ENCODE measurements around the gene NFS1.
"Not testable (repeated sequence)": the region's sequence is repeated elsewhere in the genome, so short reads cannot be mapped to it uniquely, and the experiment has no call there.

NFS1 gene

GRCh38 chr20:35720165-35721123 is 21.3 kb upstream of the NFS1 start:
- Histone ChIP-seq H3K4me1 (ENCODE audit: control insufficient read depth in 5 of 5, insufficient read depth in 5 of 5, low read length in 5 of 5) (peaks cover 2 to 14% (median 5%) of the 10 kb centered on the region in 5 donors), H3K9me3 (ENCODE audit: control insufficient read depth in 5 of 5, low read length in 5 of 5) (no peaks in the 10 kb centered on the region), H3K4me3 (ENCODE audit: low read depth in 1 of 5, low read length in 5 of 5) (no peak overlapping the region), H3K27ac (ENCODE audit: low read depth, low read length) (no peak overlapping the region), H3K27me3 (ENCODE audit: control insufficient read depth in 5 of 5, insufficient read depth in 4 of 5, low read length in 5 of 5) (no peaks in the 10 kb centered on the region), H3K36me3 (ENCODE audit: control insufficient read depth in 5 of 5, insufficient read depth in 5 of 5, low read length in 5 of 5) (peaks cover 37 to 98% (median 93%) of the 10 kb centered on the region in 5 donors), H3K9ac (ENCODE audit: low read length in 5 of 5) (no peak overlapping the region)

- Histone ChIP-seq H3K27ac (ENCODE audit: low read depth, low read length) (no peak overlapping the region), H3K27me3 (ENCODE audit: control insufficient read depth in 5 of 5, insufficient read depth in 4 of 5, low read length in 5 of 5) (no peaks in the 10 kb centered on the region), H3K4me3 (ENCODE audit: low read depth in 1 of 5, low read length in 5 of 5) (no peak overlapping the region), H3K4me1 (ENCODE audit: control insufficient read depth in 5 of 5, insufficient read depth in 5 of 5, low read length in 5 of 5) (peaks cover 2 to 14% (median 5%) of the 10 kb centered on the region in 5 donors), H3K9ac (ENCODE audit: low read length in 5 of 5) (no peak overlapping the region), H3K9me3 (ENCODE audit: control insufficient read depth in 5 of 5, low read length in 5 of 5) (no peaks in the 10 kb centered on the region), H3K36me3 (ENCODE audit: control insufficient read depth in 5 of 5, insufficient read depth in 5 of 5, low read length in 5 of 5) (peaks cover 36 to 98% (median 93%) of the 10 kb centered on the region in 5 donors)
These were observed 20.6 kb upstream of the NFS1 start for GRCh38 chr20:35719717-35720116.

GRCh38 chr20:35718972-35719635 is 20.0 kb upstream of the NFS1 start:
- peaks cover 2 to 14% (median 5%) of the 10 kb centered on the region in 5 donors for H3K4me1 ChIP-seq (ENCODE audit: control insufficient read depth in 5 of 5, insufficient read depth in 5 of 5, low read length in 5 of 5)
- H3K4me3 ChIP-seq (ENCODE audit: low read depth in 1 of 5, low read length in 5 of 5), result no peak overlapping the region
- no peak overlapping the region for H3K9ac ChIP-seq (ENCODE audit: low read length in 5 of 5)
- peaks cover 36 to 98% (median 93%) of the 10 kb centered on the region in 5 donors for H3K36me3 ChIP-seq (ENCODE audit: control insufficient read depth in 5 of 5, insufficient read depth in 5 of 5, low read length in 5 of 5)
- no peak overlapping the region for H3K27ac ChIP-seq (ENCODE audit: low read depth, low read length)
- H3K27me3 ChIP-seq (ENCODE audit: control insufficient read depth in 5 of 5, insufficient read depth in 4 of 5, low read length in 5 of 5), result no peaks in the 10 kb centered on the region
- no peaks in the 10 kb centered on the region for H3K9me3 ChIP-seq (ENCODE audit: control insufficient read depth in 5 of 5, low read length in 5 of 5)

- not testable (repeated sequence) for H3K27ac ChIP-seq (ENCODE audit: low read depth, low read length); H3K4me3 ChIP-seq (ENCODE audit: low read depth in 1 of 5, low read length in 5 of 5); H3K27me3 ChIP-seq (ENCODE audit: control insufficient read depth in 5 of 5, insufficient read depth in 4 of 5, low read length in 5 of 5); H3K9ac ChIP-seq (ENCODE audit: low read length in 5 of 5); H3K9me3 ChIP-seq (ENCODE audit: control insufficient read depth in 5 of 5, low read length in 5 of 5)
- Histone ChIP-seq H3K4me1 (ENCODE audit: control insufficient read depth in 5 of 5, insufficient read depth in 5 of 5, low read length in 5 of 5) (peaks cover 2 to 14% (median 5%) of the 10 kb centered on the region in 5 donors), H3K36me3 (ENCODE audit: control insufficient read depth in 5 of 5, insufficient read depth in 5 of 5, low read length in 5 of 5) (peaks cover 40 to 98% (median 93%) of the 10 kb centered on the region in 5 donors)
These were observed 19.2 kb upstream of the NFS1 start for GRCh38 chr20:35718321-35718720.

GRCh38 chr20:35716330-35716729 is 17.2 kb upstream of the NFS1 start:
- peaks cover 1 to 11% (median 5%) of the 10 kb centered on the region in 5 donors for H3K4me1 ChIP-seq (ENCODE audit: control insufficient read depth in 5 of 5, insufficient read depth in 5 of 5, low read length in 5 of 5)
- no peak overlapping the region for H3K9ac ChIP-seq (ENCODE audit: low read length in 5 of 5)
- H3K4me3 ChIP-seq (ENCODE audit: low read depth in 1 of 5, low read length in 5 of 5), result no peak overlapping the region
- H3K9me3 ChIP-seq (ENCODE audit: control insufficient read depth in 5 of 5, low read length in 5 of 5), result no peaks in the 10 kb centered on the region
- H3K36me3 ChIP-seq (ENCODE audit: control insufficient read depth in 5 of 5, insufficient read depth in 5 of 5, low read length in 5 of 5), result peaks cover 40 to 97% (median 93%) of the 10 kb centered on the region in 5 donors
- H3K27ac ChIP-seq (ENCODE audit: low read depth, low read length), result no peak overlapping the region
- H3K27me3 ChIP-seq (ENCODE audit: control insufficient read depth in 5 of 5, insufficient read depth in 4 of 5, low read length in 5 of 5), result no peaks in the 10 kb centered on the region

- Histone ChIP-seq H3K36me3 (ENCODE audit: control insufficient read depth in 5 of 5, insufficient read depth in 5 of 5, low read length in 5 of 5) (peaks cover 44 to 97% (median 91%) of the 10 kb centered on the region in 5 donors), H3K4me1 (ENCODE audit: control insufficient read depth in 5 of 5, insufficient read depth in 5 of 5, low read length in 5 of 5) (peaks cover 1 to 14% (median 7%) of the 10 kb centered on the region in 5 donors), H3K4me3 (ENCODE audit: low read depth in 1 of 5, low read length in 5 of 5) (no peak overlapping the region), H3K27me3 (ENCODE audit: control insufficient read depth in 5 of 5, insufficient read depth in 4 of 5, low read length in 5 of 5) (no peaks in the 10 kb centered on the region), H3K9ac (ENCODE audit: low read length in 5 of 5) (no peak overlapping the region), H3K27ac (ENCODE audit: low read depth, low read length) (no peak overlapping the region), H3K9me3 (ENCODE audit: control insufficient read depth in 5 of 5, low read length in 5 of 5) (no peaks in the 10 kb centered on the region)
These were observed 16.5 kb upstream of the NFS1 start for GRCh38 chr20:35715652-35716051.

- Histone ChIP-seq H3K27ac (ENCODE audit: low read depth, low read length) (no peak overlapping the region), H3K4me1 (ENCODE audit: control insufficient read depth in 5 of 5, insufficient read depth in 5 of 5, low read length in 5 of 5) (peaks cover 0 to 22% (median 6%) of the 10 kb centered on the region in 5 donors), H3K36me3 (ENCODE audit: control insufficient read depth in 5 of 5, insufficient read depth in 5 of 5, low read length in 5 of 5) (peaks cover 58 to 97% (median 79%) of the 10 kb centered on the region in 5 donors), H3K27me3 (ENCODE audit: control insufficient read depth in 5 of 5, insufficient read depth in 4 of 5, low read length in 5 of 5) (no peaks in the 10 kb centered on the region), H3K4me3 (ENCODE audit: low read depth in 1 of 5, low read length in 5 of 5) (no peak overlapping the region), H3K9me3 (ENCODE audit: control insufficient read depth in 5 of 5, low read length in 5 of 5) (no peaks in the 10 kb centered on the region), H3K9ac (ENCODE audit: low read length in 5 of 5) (no peak overlapping the region)
These were observed 15.0 kb upstream of the NFS1 start for GRCh38 chr20:35714127-35714526.

- not testable (repeated sequence) for H3K27me3 ChIP-seq (ENCODE audit: control insufficient read depth in 5 of 5, insufficient read depth in 4 of 5, low read length in 5 of 5); H3K9ac ChIP-seq (ENCODE audit: low read length in 5 of 5); H3K27ac ChIP-seq (ENCODE audit: low read depth, low read length); H3K9me3 ChIP-seq (ENCODE audit: control insufficient read depth in 5 of 5, low read length in 5 of 5); H3K4me3 ChIP-seq (ENCODE audit: low read depth in 1 of 5, low read length in 5 of 5)
- H3K4me1 ChIP-seq (ENCODE audit: control insufficient read depth in 5 of 5, insufficient read depth in 5 of 5, low read length in 5 of 5), result peaks cover 0 to 17% (median 6%) of the 10 kb centered on the region in 5 donors
- H3K36me3 ChIP-seq (ENCODE audit: control insufficient read depth in 5 of 5, insufficient read depth in 5 of 5, low read length in 5 of 5), result peaks cover 68 to 92% (median 80%) of the 10 kb centered on the region in 5 donors
These were observed 14.0 kb upstream of the NFS1 start for GRCh38 chr20:35713120-35713519.

- Histone ChIP-seq H3K27me3 (ENCODE audit: control insufficient read depth in 5 of 5, insufficient read depth in 4 of 5, low read length in 5 of 5) (no peaks in the 10 kb centered on the region), H3K4me1 (ENCODE audit: control insufficient read depth in 5 of 5, insufficient read depth in 5 of 5, low read length in 5 of 5) (peaks cover 0 to 17% (median 4%) of the 10 kb centered on the region in 5 donors), H3K9me3 (ENCODE audit: control insufficient read depth in 5 of 5, low read length in 5 of 5) (no peaks in the 10 kb centered on the region), H3K9ac (ENCODE audit: low read length in 5 of 5) (no peak overlapping the region), H3K27ac (ENCODE audit: low read depth, low read length) (no peak overlapping the region), H3K4me3 (ENCODE audit: low read depth in 1 of 5, low read length in 5 of 5) (no peak overlapping the region), H3K36me3 (ENCODE audit: control insufficient read depth in 5 of 5, insufficient read depth in 5 of 5, low read length in 5 of 5) (peaks cover 68 to 85% (median 73%) of the 10 kb centered on the region in 5 donors)
These were observed 12.5 kb upstream of the NFS1 start for GRCh38 chr20:35711588-35712209.
